Naive thymus-derived CD4-positive, alpha-beta T cell (primary cell): ENCODE results near the gene TARDBP. TPM values are rescaled to one million over a fixed set of nuclear protein-coding genes. Genes with fewer than 3 reads are reported as not detected.
"Not testable (repeated sequence)": the region's sequence is repeated elsewhere in the genome, so short reads cannot be mapped to it uniquely, and the experiment has no call there.

ENCODE experiments used
- ATAC-seq: fragments of 150-1000 bp; cut with Tn5 transposase; 2 replicates; pipeline ENCODE4 v1.10.0; 2021; ENCODE audit warnings: mild to moderate bottlenecking, moderate library complexity
- CTCF ChIA-PET: fragments of 350-600 bp; sonication (Branson Sonifier 250); formaldehyde crosslinking; loops from one replicate; lab custom pipeline; 2021; ENCODE audit warnings: antibody characterized with exemption; lab: Charles Lee
- POLR2A ChIA-PET: fragments of 350-600 bp; sonication (Branson Sonifier 250); formaldehyde crosslinking; loops from one replicate; lab custom pipeline; 2021; ENCODE audit warnings: antibody characterized with exemption, inconsistent platforms; lab: Charles Lee
- DNase-seq, 9 donors: peaks; one replicate each; pipeline versions ENCODE4 v3.0.0 to v3.0.0-alpha.2; 2020 to 2022; ENCODE audit warnings: mixed read lengths in 1 of 9
- H3K27ac ChIP-seq: one replicate; pipeline ENCODE4 v1.7.0; 2013; ENCODE audit warnings: mild to moderate bottlenecking, low read depth, low read length, moderate library complexity
- H3K27me3 ChIP-seq, 2 donors: one replicate each; pipeline ENCODE4 v1.7.0; 2013; ENCODE audit warnings: low read length in 2 of 2, mild to moderate bottlenecking in 2 of 2, moderate library complexity in 2 of 2; ENCODE audit not compliant: control insufficient read depth in 2 of 2, insufficient read depth in 2 of 2
- H3K36me3 ChIP-seq, 3 experiments: 1 replicate in 2 of 3; 2 replicates in 1 of 3; pipeline ENCODE4 v1.7.0; 2013; ENCODE audit warnings: low read length in 3 of 3, mild to moderate bottlenecking in 3 of 3, moderate library complexity in 1 of 3; ENCODE audit not compliant: insufficient read depth in 3 of 3, control insufficient read depth in 2 of 3
- H3K4me1 ChIP-seq, 2 donors: one replicate each; pipeline ENCODE4 v1.7.0; 2013; ENCODE audit warnings: low read length in 2 of 2, mild to moderate bottlenecking in 2 of 2, moderate library complexity in 1 of 2; ENCODE audit not compliant: control insufficient read depth in 2 of 2, insufficient read depth in 2 of 2
- H3K4me3 ChIP-seq: 2 replicates; pipeline ENCODE4 v1.7.0; 2013; ENCODE audit warnings: mild to moderate bottlenecking, low read length
- H3K9me3 ChIP-seq, 3 experiments: 1 replicate in 2 of 3; 2 replicates in 1 of 3; pipeline ENCODE4 v1.7.0; 2013; ENCODE audit warnings: low read length in 3 of 3; ENCODE audit not compliant: control insufficient read depth in 2 of 3
- H3K27ac Mint-ChIP-seq, 9 donors: one replicate each; pipeline ENCODE4 v1.8.0; 2020 to 2022; ENCODE audit warnings: mixed read lengths in 9 of 9, mild to moderate bottlenecking in 8 of 9, moderate library complexity in 5 of 9, inconsistent platforms in 2 of 9
- H3K27me3 Mint-ChIP-seq, 5 donors: one replicate each; pipeline ENCODE4 v1.8.0; 2021 to 2022; ENCODE audit warnings: mixed read lengths in 5 of 5, mild to moderate bottlenecking in 1 of 5
- H3K36me3 Mint-ChIP-seq, 5 donors: one replicate each; pipeline ENCODE4 v1.8.0; 2020 to 2022; ENCODE audit warnings: mixed read lengths in 5 of 5, mild to moderate bottlenecking in 3 of 5, inconsistent platforms in 1 of 5
- H3K4me1 Mint-ChIP-seq, 7 donors: one replicate each; pipeline ENCODE4 v1.8.0; 2020 to 2022; ENCODE audit warnings: mixed read lengths in 7 of 7, mild to moderate bottlenecking in 3 of 7, inconsistent platforms in 1 of 7
- H3K4me3 Mint-ChIP-seq, 10 donors: one replicate each; pipeline ENCODE4 v1.8.0; 2020 to 2022; ENCODE audit warnings: mild to moderate bottlenecking in 10 of 10, mixed read lengths in 10 of 10, moderate library complexity in 6 of 10, inconsistent platforms in 2 of 10
- H3K9me3 Mint-ChIP-seq, 11 donors: one replicate each; pipeline ENCODE4 v1.8.0; 2020 to 2022; ENCODE audit warnings: mixed read lengths in 11 of 11, mild to moderate bottlenecking in 4 of 11, inconsistent platforms in 1 of 11, moderate library complexity in 1 of 11
- intact Hi-C, 2 donors: fragments of 100-400 bp; cut with micrococcal nuclease; formaldehyde crosslinking; loops; one replicate each; pipeline ENCODE4 v1.15.1; 2023
- polyA plus RNA-seq, 2 donors: library from polyadenylated mRNA; unstranded; fragments of 300-500 nt; fragmentation: Illumina TruSeq; gene quantifications; one replicate each; pipeline ENCODE4 v1.2.3, GENCODE V29; 2021
- total RNA-seq, 6 experiments: library from RNA in 5 of 6; stranded (reverse) in 5 of 6; gene quantifications; 1 replicate in 5 of 6; 2 replicates in 1 of 6; pipeline ENCODE4 v1.2.3 and lab custom pipeline; 2021 to 2026

TARDBP gene
- total and polyA plus RNA-seq, 7 experiments from 2014 or later, result 55.0 to 196 (median 171) TPM

- Histone ChIP-seq H3K36me3 (peaks cover 11 to 58% (median 24%) of the 10 kb centered on the region in 3 experiments), H3K27me3 (no peaks in the 10 kb centered on the region), H3K4me1 (no peaks in the 10 kb centered on the region), H3K27ac (no peak overlapping the region), H3K4me3 (no peak overlapping the region), H3K9me3 (no peaks in the 10 kb centered on the region)
- ChIA-PET POLR2A (interaction anchor here (1.1 kb wide), 1 partner anchor 631 kb away, joined by 3 read pairs; no protein-coding TSS in a partner anchor), CTCF (interaction anchor here (1.4 kb wide), 1 partner anchor 11 kb away, joined by 5 read pairs; no protein-coding TSS in a partner anchor)
- H3K4me1 Mint-ChIP-seq, result peaks cover 3 to 36% (median 24%) of the 10 kb centered on the region in 7 donors
- peak overlapping the region in 1 of 9 donors; percentile 49 for H3K27ac Mint-ChIP-seq
- no peak overlapping the region for H3K4me3 Mint-ChIP-seq
- H3K36me3 Mint-ChIP-seq, result peaks cover 0 to 33% (median 22%) of the 10 kb centered on the region in 5 donors
- ATAC-seq, result no peak
- intact Hi-C loops, result no loop called here
- H3K27me3 Mint-ChIP-seq, result no peaks in the 10 kb centered on the region
- H3K9me3 Mint-ChIP-seq, result no peaks in the 10 kb centered on the region
- DNase-seq, result no peak
These were observed 14.4 kb downstream of the TARDBP start for GRCh38 chr1:11026903-11027302.

GRCh38 chr1:11027316-11027715 lies 14.9 kb downstream of the TARDBP start:
- intact Hi-C loops, result no loop called here
- Histone ChIP-seq H3K27ac (no peak overlapping the region), H3K4me1 (no peaks in the 10 kb centered on the region), H3K9me3 (no peaks in the 10 kb centered on the region), H3K36me3 (peaks cover 9 to 54% (median 20%) of the 10 kb centered on the region in 3 experiments), H3K27me3 (no peaks in the 10 kb centered on the region), H3K4me3 (no peak overlapping the region)
- Mint-ChIP-seq H3K4me1 (peaks cover 0 to 32% (median 20%) of the 10 kb centered on the region in 7 donors), H3K4me3 (no peak overlapping the region), H3K9me3 (no peaks in the 10 kb centered on the region), H3K27ac (peak overlapping the region in 2 of 9 donors; percentile 32 to 38), H3K27me3 (no peaks in the 10 kb centered on the region), H3K36me3 (peaks cover 0 to 29% (median 19%) of the 10 kb centered on the region in 5 donors)
- ATAC-seq, result no peak
- CTCF ChIA-PET, result interaction anchor here (1.4 kb wide), 1 partner anchor 10 kb away, joined by 5 read pairs; no protein-coding TSS in a partner anchor
- POLR2A ChIA-PET, result interaction anchor here (1.0 to 1.1 kb wide), 2 partner anchors 10 to 630 kb away, joined by 3 to 4 read pairs; no protein-coding TSS in a partner anchor
- DNase-seq, result no peak

- ATAC-seq, result no peak
- ChIA-PET CTCF (interaction anchor here (1.4 kb wide), 1 partner anchor 10 kb away, joined by 5 read pairs; no protein-coding TSS in a partner anchor), POLR2A (interaction anchor here (0.9 to 1.0 kb wide), 2 partner anchors 10 to 37 kb away, joined by 4 to 7 read pairs; no protein-coding TSS in a partner anchor)
- Mint-ChIP-seq H3K27ac (peak overlapping the region in 1 of 9 donors; percentile 47), H3K9me3 (no peaks in the 10 kb centered on the region), H3K27me3 (no peaks in the 10 kb centered on the region), H3K36me3 (peaks cover 0 to 23% (median 16%) of the 10 kb centered on the region in 5 donors), H3K4me3 (no peak overlapping the region), H3K4me1 (peaks cover 0 to 28% (median 13%) of the 10 kb centered on the region in 7 donors)
- H3K27ac ChIP-seq, result no peak overlapping the region
- intact Hi-C loops, result no loop called here
- H3K9me3 ChIP-seq, result no peaks in the 10 kb centered on the region
- no peak overlapping the region for H3K4me3 ChIP-seq
- H3K4me1 ChIP-seq, result no peaks in the 10 kb centered on the region
- DNase-seq, result no peak
- H3K27me3 ChIP-seq, result no peaks in the 10 kb centered on the region
- H3K36me3 ChIP-seq, result peaks cover 9 to 49% (median 19%) of the 10 kb centered on the region in 3 experiments
These were observed 15.6 kb downstream of the TARDBP start for GRCh38 chr1:11028018-11028417.

- H3K27ac Mint-ChIP-seq, result peak overlapping the region in 2 of 9 donors; percentile 15 to 64
- DNase-seq (no peak), ATAC-seq (no peak)
- H3K4me3 Mint-ChIP-seq, result no peak overlapping the region
- Histone ChIP-seq H3K9me3 (no peaks in the 10 kb centered on the region), H3K27me3 (no peaks in the 10 kb centered on the region), H3K4me3 (no peak overlapping the region), H3K4me1 (no peaks in the 10 kb centered on the region), H3K36me3 (peaks cover 0 to 25% (median 7%) of the 10 kb centered on the region in 3 experiments), H3K27ac (no peak overlapping the region)
- ChIA-PET POLR2A (interaction anchor here (0.6 kb wide), 2 partner anchors 156 to 1654 kb away, joined by 3 read pairs; no protein-coding TSS in a partner anchor), CTCF (interaction anchor here (1.1 kb wide), 1 partner anchor 18 kb away, joined by 3 read pairs; no protein-coding TSS in a partner anchor)
- no peaks in the 10 kb centered on the region for H3K9me3 Mint-ChIP-seq
- peaks cover 0 to 15% (median 0%) of the 10 kb centered on the region in 7 donors for H3K4me1 Mint-ChIP-seq
- intact Hi-C loops, result no loop called here
- peaks cover 0 to 10% (median 2%) of the 10 kb centered on the region in 5 donors for H3K36me3 Mint-ChIP-seq
- H3K27me3 Mint-ChIP-seq, result no peaks in the 10 kb centered on the region
These were observed 18.4 kb downstream of the TARDBP start for GRCh38 chr1:11030865-11031264.

- Mint-ChIP-seq H3K9me3 (no peaks in the 10 kb centered on the region), H3K4me1 (peaks cover 0 to 10% (median 0%) of the 10 kb centered on the region in 7 donors), H3K36me3 (peaks cover 0 to 4% (median 2%) of the 10 kb centered on the region in 5 donors), H3K27me3 (no peaks in the 10 kb centered on the region), H3K27ac (peak overlapping the region in 1 of 9 donors; percentile 8), H3K4me3 (no peak overlapping the region)
- H3K4me3 ChIP-seq, result no peak overlapping the region
- H3K4me1 ChIP-seq, result no peaks in the 10 kb centered on the region
- intact Hi-C loops, result no loop called here
- H3K36me3 ChIP-seq, result peaks cover 0 to 16% (median 0%) of the 10 kb centered on the region in 3 experiments
- POLR2A ChIA-PET, result no interaction called here
- no peak overlapping the region for H3K27ac ChIP-seq
- ATAC-seq, result no peak
- DNase-seq, result no peak
- no peaks in the 10 kb centered on the region for H3K27me3 ChIP-seq
- no peaks in the 10 kb centered on the region for H3K9me3 ChIP-seq
- CTCF ChIA-PET, result no interaction called here
These were observed 19.3 kb downstream of the TARDBP start for GRCh38 chr1:11031624-11032262.

GRCh38 chr1:11037019-11037739 lies 24.7 kb downstream of the TARDBP start:
- H3K4me3 Mint-ChIP-seq, H3K36me3 Mint-ChIP-seq, H3K27me3 ChIP-seq, H3K27ac Mint-ChIP-seq, ATAC-seq, H3K4me1 ChIP-seq, H3K27me3 Mint-ChIP-seq, H3K9me3 Mint-ChIP-seq, H3K36me3 ChIP-seq, H3K9me3 ChIP-seq, DNase-seq, H3K4me3 ChIP-seq, H3K27ac ChIP-seq, H3K4me1 Mint-ChIP-seq: not testable (repeated sequence)
- CTCF ChIA-PET, result interaction anchor here (0.6 to 2.9 kb wide), 42 partner anchors 10 to 1521 kb away, joined by 3 to 35 read pairs (median 4); partner anchors contain the start of genes ANGPTL7, EXOSC10, MASP2 and MTOR
- POLR2A ChIA-PET, result interaction anchor here (0.6 to 1.2 kb wide), 6 partner anchors 10 to 683 kb away, joined by 3 to 4 read pairs (median 4); partner anchors contain the start of gene TARDBP
- intact Hi-C loops, result loop anchor here (1.0 to 5.0 kb wide), 11 partner anchors 23 to 857 kb away; partner anchors contain the start of genes EXOSC10 (in 2 of the 2) and SRM (in 2 of the 2)
